ENCODE data around the gene ANKRD13C.
"Not testable (repeated sequence)": the region's sequence is repeated elsewhere in the genome, so short reads cannot be mapped to it uniquely, and the experiment has no call there.

ANKRD13C gene

GRCh38 chr1:70360321-70360720 lies 5.8 kb upstream of the ANKRD13C start:
- DNase-seq (ENCODE audit: low read depth): no peak

- DNase-seq (ENCODE audit: low read depth): no peak
Observed at GRCh38 chr1:70358921-70359564, 4.5 kb upstream of the ANKRD13C start.

- no peak for DNase-seq (ENCODE audit: low read depth)
Observed at GRCh38 chr1:70355920-70356319, 1.4 kb upstream of the ANKRD13C start.

- DNase-seq (ENCODE audit: low read depth): no peak
Observed at GRCh38 chr1:70355111-70355407, 537 bp upstream of the ANKRD13C start.

- DNase-seq (ENCODE audit: low read depth): no peak
Observed at GRCh38 chr1:70353601-70354331, 756 bp downstream of the ANKRD13C start.

- DNase-seq (ENCODE audit: low read depth): no peak
Observed at GRCh38 chr1:70353044-70353443, 1.5 kb downstream of the ANKRD13C start.

- DNase-seq (ENCODE audit: low read depth): not testable (repeated sequence)
Observed at GRCh38 chr1:70349799-70350198, 4.7 kb downstream of the ANKRD13C start.

GRCh38 chr1:70348399-70349165 lies 5.9 kb downstream of the ANKRD13C start:
- DNase-seq (ENCODE audit: low read depth): no peak

- not testable (repeated sequence) for DNase-seq (ENCODE audit: low read depth)
Observed at GRCh38 chr1:70339644-70340043, 14.9 kb downstream of the ANKRD13C start.

- no peak for DNase-seq (ENCODE audit: low read depth)
Observed at GRCh38 chr1:70336050-70336449, 18.5 kb downstream of the ANKRD13C start.

- DNase-seq (ENCODE audit: low read depth): no peak
Observed at GRCh38 chr1:70334436-70334835, 20.1 kb downstream of the ANKRD13C start.

- no peak for DNase-seq (ENCODE audit: low read depth)
Observed at GRCh38 chr1:70333245-70333644, 21.3 kb downstream of the ANKRD13C start.

- no peak for DNase-seq (ENCODE audit: low read depth)
Observed at GRCh38 chr1:70331962-70332361, 22.6 kb downstream of the ANKRD13C start.

- no peak for DNase-seq (ENCODE audit: low read depth)
Observed at GRCh38 chr1:70327306-70328076, 27.0 kb downstream of the ANKRD13C start.

GRCh38 chr1:70324683-70325082 lies 29.8 kb downstream of the ANKRD13C start:
- no peak for DNase-seq (ENCODE audit: low read depth)

- no peak for DNase-seq (ENCODE audit: low read depth)
Observed at GRCh38 chr1:70319750-70320149, 34.8 kb downstream of the ANKRD13C start.

GRCh38 chr1:70318191-70318590 lies 36.3 kb downstream of the ANKRD13C start:
- no peak for DNase-seq (ENCODE audit: low read depth)

- DNase-seq (ENCODE audit: low read depth): no peak
Observed at GRCh38 chr1:70317087-70317486, 37.4 kb downstream of the ANKRD13C start.

GRCh38 chr1:70315782-70316181 lies 38.7 kb downstream of the ANKRD13C start:
- DNase-seq (ENCODE audit: low read depth): no peak

- no peak for DNase-seq (ENCODE audit: low read depth)
Observed at GRCh38 chr1:70314706-70315304, 39.7 kb downstream of the ANKRD13C start.

- DNase-seq (ENCODE audit: low read depth): no peak
Observed at GRCh38 chr1:70311369-70311768, 43.2 kb downstream of the ANKRD13C start.

- DNase-seq (ENCODE audit: low read depth): no peak
Observed at GRCh38 chr1:70299472-70299871, 55.0 kb downstream of the ANKRD13C start.

Data from CMK (cell line).